Astrocyte of the cerebellum (primary cell): ENCODE data around the gene PGA5.

Source experiments
- DNase-seq: peaks from one replicate; pipeline ENCODE4 v3.0.0-alpha.2; 2011; ENCODE audit warnings: low read depth
- H3K4me3 ChIP-seq: 2 replicates; pipeline ENCODE4 v1.5.1; 2011; ENCODE audit warnings: mild to moderate bottlenecking, low read depth, low read length, moderate library complexity
- CTCF ChIP-seq: IDR thresholded peaks from 2 replicates; pipeline ENCODE4 v1.5.1; 2012; ENCODE audit warnings: low read length, low read depth, moderate library complexity, mild to moderate bottlenecking; ENCODE audit errors: missing control alignments
- in situ Hi-C: cut with HindIII; loops from 2 replicates; pipeline ENCODE4 v1.10.0; 2017; ENCODE audit warnings: low sequenced_read_pairs

PGA5 gene

GRCh38 chr11:61274084-61274483 is 33.1 kb downstream of the PGA5 start:
- DNase-seq, result no peak
- in situ Hi-C loops, result no loop called here
- no peak overlapping the region for H3K4me3 ChIP-seq
- no peak for TF ChIP-seq CTCF

GRCh38 chr11:61275191-61275590 is 34.2 kb downstream of the PGA5 start:
- no peak for TF ChIP-seq CTCF
- in situ Hi-C loops, result no loop called here
- no peak for DNase-seq
- no peak overlapping the region for H3K4me3 ChIP-seq

DNA sequence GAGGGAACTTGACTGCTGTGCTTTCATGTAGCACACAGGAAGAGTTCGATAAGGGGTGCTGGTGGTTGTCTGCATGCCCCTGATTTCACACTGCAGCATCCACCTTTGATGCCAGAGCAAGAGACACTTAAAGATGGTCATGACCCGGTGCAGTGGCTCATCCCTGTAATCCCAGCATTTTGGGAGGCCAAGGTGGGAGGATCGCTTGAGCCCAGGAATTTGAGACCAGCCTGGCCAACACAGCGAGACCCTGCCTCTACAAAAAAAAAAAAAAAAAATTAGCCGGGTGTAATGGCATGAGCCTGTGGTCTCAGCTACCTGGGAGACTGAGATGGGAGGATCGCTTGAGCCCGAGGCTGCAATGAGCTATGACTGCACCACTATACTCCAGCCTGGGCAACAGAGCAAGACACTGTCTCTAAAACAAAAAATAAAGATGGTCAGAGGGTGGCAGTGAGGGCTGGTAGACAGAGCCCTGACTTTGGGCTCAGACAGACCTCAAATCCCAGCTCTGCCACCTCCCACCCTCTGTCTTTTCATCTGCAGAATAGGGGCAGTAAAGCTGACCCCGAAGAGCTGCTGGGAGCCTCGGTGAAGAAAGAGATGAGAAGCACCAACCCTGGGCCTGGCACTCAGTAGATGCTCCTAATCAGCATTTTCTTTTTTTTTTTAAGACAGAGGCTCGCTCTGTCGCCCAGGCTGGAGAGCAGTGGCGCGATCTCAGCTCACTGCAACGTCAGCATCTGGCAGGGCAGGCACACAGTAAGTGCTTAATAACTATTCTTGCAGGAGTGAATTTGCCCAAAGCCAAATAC is 36.4 kb downstream of the PGA5 start:
- no peak for DNase-seq
- no peak for TF ChIP-seq CTCF
- in situ Hi-C loops, result no loop called here
- H3K4me3 ChIP-seq, result no peak overlapping the region

DNA sequence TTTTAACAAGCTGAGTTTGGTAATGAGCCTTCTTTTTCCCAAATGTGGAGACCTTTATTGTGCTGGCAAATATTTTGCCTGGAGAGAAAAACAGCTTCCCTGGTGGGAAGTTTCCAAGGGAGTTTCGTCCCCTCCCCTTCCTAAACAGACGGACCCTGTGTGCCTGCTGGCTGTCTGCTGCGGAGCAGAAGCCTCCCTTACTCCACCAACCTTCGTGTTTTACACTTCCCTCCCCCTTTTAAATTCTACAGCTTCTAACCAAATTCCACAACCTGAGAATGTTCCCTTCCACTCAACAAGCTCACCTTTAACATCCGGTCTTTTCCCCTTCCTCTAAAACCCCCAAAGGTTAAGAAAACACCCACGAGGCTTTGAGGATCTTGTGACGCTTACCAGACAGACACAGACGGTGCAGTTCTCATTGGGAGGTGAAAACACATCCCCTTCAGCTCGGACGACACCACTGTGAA is 37.1 kb downstream of the PGA5 start:
- in situ Hi-C loops, result no loop called here
- H3K4me3 ChIP-seq, result no peak overlapping the region
- no peak for TF ChIP-seq CTCF
- no peak for DNase-seq

GRCh38 chr11:61279934-61280659 is 39.1 kb downstream of the PGA5 start:
- in situ Hi-C loops, result no loop called here
- no peak overlapping the region for H3K4me3 ChIP-seq
- peak; percentile 57 for DNase-seq
- no peak for TF ChIP-seq CTCF

GRCh38 chr11:61280883-61281580 is 40.1 kb downstream of the PGA5 start:
- no peak for TF ChIP-seq CTCF

More at GRCh38 chr11:61280883-61281580, 40.1 kb downstream of the PGA5 start:
- no peak for DNase-seq
- H3K4me3 ChIP-seq, result no peak overlapping the region
- in situ Hi-C loops, result no loop called here
